Measurements from ENCODE around the gene PFDN6. TPM values are rescaled to one million over a fixed set of nuclear protein-coding genes. Genes with fewer than 3 reads are reported as not detected.

PFDN6 gene
- total and polyA plus RNA-seq, 2 of the 13 experiments (the other 11 are each of a cell fraction or from before 2014, with no cell fraction given), result 75.5 to 87.0 TPM

GRCh38 chr6:33299237-33299944 is 10.0 kb downstream of the PFDN6 start (continued):
- TF ChIP-seq ZBTB40 (IDR thresholded peaks at IDR 0.05) (peak; percentile 35), ZBTB40 (CRISPR knock-in tag; IDR thresholded peaks at IDR 0.05) (no peak; the same call in 1 of the 2 replicates), TOPORS (CRISPR knock-in tag; IDR thresholded peaks at IDR 0.05) (no peak; the same call in 1 of the 2 replicates), ZNF318 (CRISPR knock-in tag; IDR thresholded peaks at IDR 0.05) (peak; percentile 63), CHD4 (IDR thresholded peaks at IDR 0.05; ENCODE audit: borderline replicate concordance, low read length) (peak; percentile 57; the same call in 1 of the 2 replicates), ATF7 (IDR thresholded peaks at IDR 0.05) (no peak), ATF7 (CRISPR knock-in tag; IDR thresholded peaks at IDR 0.05) (no peak; the same call in 1 of the 2 replicates), TP53 (CRISPR knock-in tag; conservative IDR thresholded peaks at IDR 0.05) (peak; percentile 65; the same call in 1 of the 2 replicates), ZNF703 (CRISPR knock-in tag; IDR thresholded peaks at IDR 0.05; ENCODE audit: borderline replicate concordance) (no peak), ZNF619 (CRISPR knock-in tag; IDR thresholded peaks at IDR 0.05) (peak; percentile 1; the same call in 1 of the 2 replicates)
